HG02840 (cell line): ENCODE data around the gene CPNE5.

ENCODE experiments used
- ATAC-seq: cut with Tn5 transposase; IDR thresholded peaks from one replicate; pipeline ENCODE4 v1.9.1; 2021; ENCODE audit warnings: mild to moderate bottlenecking, moderate library complexity, moderate number of reproducible peaks; ENCODE audit not compliant: unreplicated experiment, low FRiP score

Gene CPNE5

DNA sequence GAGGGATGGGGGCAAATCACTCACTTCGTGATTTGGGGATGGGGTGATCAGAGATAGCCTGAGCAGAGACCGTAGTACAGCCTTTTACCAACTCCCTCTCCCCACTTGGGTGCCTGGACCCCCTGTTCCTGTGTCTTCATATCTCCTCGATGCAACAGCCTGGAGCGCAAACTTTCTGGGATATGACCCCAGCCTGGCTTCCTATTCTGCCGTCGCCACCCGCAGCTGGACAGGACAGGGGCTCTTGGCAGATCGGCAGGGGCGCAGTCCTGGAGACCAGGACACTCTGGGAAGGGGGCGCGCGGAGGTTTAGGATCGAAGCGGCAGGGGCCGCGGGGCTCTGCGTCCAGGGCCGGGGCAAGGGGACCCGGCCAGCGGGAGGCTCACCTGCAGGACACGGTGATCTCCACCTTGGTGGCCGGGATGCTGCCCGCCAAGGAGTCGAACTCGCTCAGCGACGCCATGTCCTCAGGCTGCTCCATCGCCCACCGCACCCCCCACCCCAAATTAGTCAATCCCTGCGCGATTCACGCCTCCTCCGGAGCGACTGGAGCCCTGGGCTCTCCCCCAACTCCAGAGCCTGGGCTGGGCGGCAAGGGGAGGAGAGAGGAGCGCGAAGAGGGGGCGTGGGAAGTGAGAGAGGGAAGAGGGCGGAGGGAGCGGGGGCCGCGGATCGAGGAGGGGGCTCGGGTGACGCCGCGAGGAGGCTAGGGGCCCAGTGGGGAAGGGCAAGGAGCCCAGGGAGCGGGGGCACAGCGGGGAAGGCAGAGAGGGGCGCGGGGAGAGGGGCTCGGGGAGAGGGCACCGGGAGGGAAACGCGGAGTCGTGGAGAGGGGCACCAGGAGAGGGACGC, at the start of gene CPNE5:
Gene CPNE5 (minus strand): TSS at position 549 of the 853 bp plus-strand sequence. CDS start 67 bp downstream, at position 482.
- no peak for ATAC-seq

DNA sequence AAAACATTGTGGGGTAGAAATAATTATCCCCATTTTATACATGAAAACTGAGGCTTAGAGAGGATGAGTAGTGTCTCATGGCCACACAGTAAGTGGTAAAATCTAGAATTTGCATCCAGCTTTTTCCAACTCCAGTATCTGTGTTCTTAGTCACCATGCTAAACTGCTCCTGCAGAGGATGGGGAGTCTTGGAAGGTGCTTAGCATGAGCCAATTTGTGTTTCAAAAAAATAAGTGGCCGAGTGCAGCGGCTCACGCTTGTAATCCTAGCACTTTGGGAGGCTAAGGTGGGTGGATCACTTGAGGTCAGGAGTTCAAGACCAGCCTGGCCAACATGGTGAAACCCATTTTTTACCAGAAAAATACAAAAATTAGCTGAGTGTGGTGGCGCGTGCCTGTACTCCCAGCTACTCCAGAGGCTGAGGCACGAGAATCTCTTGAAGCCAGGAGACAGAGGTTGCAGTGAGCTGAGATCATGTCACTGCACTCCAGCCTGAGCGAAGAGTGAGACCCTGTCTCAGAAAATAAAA, 48.9 kb upstream of the CPNE5 start:
- no peak for ATAC-seq

DNA sequence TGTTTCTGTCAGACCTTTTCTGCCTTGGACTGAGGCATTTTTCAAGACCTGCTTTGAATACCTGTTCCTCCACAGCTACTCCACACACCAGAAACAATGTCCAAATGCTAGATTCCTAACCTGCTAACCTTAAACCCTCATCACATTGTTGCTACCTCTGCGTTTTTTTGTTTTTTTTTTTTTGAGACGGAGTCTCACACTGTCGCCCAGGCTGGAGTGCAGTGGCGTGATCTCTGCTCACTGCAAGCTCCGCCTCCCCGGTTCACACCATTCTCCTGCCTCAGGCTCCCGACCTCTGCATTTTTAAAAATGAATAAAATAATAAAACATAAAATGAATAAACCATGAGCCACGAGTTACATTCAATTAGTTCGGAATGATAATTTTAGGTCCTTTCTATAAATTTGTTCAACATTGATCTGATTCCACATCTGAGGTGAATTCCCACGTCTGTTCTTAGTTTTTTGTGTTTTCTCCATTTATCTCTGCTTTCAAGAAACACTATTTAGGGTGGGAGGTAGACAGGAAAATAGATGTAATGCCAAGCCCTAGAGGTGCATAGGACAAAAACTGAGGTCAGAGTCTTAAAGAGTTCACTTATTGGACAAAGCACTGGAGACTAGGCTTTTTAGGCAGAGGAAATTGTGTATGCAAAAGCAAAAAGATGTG, 47.8 kb upstream of the CPNE5 start:
- no peak for ATAC-seq

DNA sequence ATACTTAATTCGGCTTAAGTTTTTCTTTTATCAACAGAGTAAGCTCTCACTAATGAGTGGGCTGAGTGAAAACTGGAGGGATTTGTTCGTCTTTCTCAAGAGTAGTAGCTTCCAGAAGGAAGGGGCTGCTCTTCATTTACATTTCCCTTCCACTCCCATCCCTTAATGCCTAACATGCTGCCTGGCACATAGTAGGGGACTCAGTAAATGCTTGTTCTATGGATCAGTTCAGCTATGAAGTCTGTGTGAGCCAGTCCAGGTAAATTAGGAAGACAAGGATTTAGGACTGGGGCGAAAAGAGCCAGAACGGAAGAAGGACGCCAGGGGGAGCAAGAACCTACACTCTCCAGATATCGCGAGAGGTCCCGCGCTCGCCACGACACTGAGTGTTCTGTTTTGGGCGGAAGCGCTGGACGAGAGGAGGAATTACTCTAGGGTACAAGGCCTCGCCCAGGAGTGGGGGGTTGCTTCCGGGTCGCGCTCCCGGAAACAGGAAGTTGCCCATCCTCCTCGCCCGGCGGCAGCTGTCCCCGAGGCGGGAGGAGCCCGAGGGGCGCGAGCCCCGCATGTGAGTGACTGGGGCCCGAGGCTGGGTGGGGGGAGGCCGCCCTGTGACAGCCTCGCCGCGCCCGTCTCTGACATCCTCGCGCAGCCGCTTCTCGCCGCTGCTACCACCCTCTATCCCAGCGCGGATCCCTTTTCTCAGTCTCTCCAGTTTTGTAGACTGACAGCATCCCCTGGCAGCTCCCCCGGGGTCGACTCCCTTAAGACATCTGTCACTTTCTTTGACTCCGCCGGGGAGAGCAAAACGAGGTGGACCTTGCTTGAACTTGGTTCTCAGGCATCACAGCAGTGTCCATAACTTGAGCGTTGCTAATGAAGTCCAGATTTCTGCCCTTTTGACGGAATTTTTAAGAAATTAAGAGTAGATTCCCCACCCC, 46.5 kb upstream of the CPNE5 start, which contains the start of gene C6orf89:
Gene C6orf89 (plus strand): TSS at position 492 of the 941 bp plus-strand sequence. CDS start 13,493 bp downstream, outside the sequence.
- ATAC-seq, result peak; percentile 98

DNA sequence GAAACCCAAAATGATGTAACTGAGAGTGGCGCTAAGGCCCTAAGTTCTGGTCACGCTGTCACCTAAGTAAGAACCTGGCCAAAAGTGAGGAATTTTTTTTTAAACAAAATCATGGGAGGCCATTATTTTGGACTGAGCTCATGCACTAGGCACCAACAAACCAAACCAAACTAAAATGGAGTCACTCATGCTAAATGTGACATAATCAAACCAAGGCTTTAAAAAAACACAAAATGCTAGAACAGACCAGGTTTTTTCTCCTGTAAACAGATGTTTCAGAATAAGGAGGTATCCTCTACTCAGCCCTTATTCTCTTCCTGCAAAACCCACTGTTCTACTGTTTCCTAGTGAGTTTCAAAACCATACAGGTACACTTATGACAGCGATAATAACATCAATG, 45.4 kb upstream of the CPNE5 start:
- no peak for ATAC-seq

DNA sequence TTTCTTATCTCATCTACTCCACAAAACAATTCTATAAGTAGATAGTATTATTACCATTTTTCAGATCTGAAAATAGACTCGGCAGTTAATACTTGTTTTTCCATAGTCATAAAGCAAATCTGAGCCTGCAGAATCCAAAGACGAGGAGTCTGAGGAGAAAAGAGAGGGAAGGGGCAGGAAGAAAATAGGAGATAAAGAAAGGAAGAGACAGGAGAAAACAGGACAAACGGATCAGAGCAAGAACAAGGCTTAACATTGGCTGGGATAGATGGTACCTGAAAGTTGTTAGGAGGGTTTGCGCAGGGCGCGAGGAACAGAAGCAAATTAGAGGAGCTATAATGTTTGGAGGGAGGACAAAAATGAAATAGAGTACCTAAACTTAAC, 36.0 kb upstream of the CPNE5 start:
- no peak for ATAC-seq

DNA sequence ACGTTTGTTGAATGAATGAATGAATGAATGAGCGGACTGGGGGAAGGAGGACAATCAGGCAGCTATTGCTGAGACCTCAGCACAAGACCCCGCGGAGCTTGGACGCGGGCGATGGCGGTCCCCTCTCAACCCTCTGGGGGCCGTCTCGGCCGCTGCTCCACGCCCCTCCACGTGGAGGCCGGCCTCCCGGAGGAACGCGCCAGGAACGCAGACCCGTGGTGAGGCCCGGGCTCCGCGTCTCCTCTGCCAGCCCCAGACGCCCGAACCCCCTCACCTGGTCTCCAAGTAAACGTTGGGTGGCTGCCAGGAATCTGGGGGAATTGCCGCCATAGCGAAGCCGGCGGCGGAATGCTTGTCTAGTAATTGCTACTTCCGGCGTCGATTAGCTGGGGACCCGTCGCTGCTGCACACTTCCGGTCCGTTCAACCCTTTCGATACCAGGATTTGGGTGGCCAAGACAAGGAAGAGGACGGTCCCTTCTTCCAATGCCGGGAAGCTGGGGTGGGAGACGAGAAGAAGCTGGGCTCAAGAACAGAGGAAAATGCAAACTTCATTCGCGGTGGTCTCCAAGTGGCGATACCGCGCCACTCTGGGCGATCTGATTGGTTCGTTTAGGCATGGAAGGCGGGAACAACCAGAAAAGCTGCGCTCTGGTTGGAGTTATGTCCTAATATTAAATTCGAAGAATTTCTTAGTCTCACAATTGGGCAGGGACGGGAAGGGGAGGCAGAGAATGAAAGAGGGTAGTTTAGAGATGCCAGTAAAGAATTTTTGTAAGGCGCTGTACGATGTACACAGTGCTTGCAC, 35.4 kb upstream of the CPNE5 start, which contains the start of gene PPIL1:
Gene PPIL1 (minus strand): TSS at position 361 of the 807 bp plus-strand sequence. CDS start 31 bp downstream, at position 330.
- peak; percentile 69 for ATAC-seq

DNA sequence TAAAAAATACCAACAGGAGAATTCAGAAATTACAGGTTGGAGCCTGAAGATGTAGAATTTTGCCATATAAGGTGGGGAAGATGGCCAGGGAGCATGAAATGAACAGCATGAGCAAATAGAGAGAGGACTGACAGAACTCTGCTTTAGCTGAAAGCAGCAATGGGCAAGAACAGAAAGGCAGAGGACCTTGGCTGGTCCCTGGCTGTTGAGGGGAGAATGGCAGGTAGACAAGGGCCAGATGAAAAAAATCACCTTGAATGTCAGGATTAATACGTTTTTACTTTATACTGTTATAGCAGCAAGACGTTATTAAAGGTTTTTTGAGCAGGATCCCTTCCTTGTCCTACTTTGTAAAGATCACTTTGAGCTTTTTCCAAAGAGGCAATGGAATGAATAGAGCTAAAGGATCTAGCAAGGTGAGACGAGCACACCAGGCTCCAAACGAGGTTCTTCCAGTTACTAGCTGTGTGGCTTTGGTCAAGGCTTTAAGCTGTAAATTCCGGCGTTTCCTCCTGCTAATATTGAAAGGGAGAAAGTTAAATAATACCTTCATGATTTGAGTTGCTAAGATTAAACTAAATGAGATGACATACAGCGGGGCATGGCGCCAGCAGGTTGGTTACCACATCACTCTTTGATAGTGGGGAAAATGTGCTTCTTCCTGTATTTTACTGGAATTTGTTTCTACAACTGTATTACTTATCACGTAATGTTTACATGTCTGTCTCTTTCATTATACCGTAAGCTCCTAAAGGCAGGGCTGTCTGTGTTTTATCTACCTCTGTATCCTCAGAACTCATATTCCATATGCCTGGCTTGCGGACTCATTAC, 34.6 kb upstream of the CPNE5 start:
- no peak for ATAC-seq

DNA sequence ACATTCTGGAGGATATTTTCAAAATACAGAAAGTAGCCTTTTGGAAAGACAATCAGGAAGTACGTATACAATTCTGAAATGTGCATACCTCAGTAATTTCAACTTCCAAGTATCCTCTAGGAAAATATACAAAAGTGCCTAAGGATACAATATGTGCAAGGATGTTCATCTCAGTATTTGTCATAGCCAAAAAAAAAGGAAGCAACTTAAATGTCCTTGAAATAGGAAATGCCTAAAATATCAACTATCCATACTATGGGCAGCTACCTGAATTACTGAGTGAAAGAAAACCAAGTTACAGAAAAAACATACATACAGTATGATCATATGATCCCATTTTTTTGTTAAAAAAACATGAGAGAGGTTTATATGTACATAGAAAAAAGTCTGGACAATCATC, 33.9 kb upstream of the CPNE5 start:
- ATAC-seq, result no peak

DNA sequence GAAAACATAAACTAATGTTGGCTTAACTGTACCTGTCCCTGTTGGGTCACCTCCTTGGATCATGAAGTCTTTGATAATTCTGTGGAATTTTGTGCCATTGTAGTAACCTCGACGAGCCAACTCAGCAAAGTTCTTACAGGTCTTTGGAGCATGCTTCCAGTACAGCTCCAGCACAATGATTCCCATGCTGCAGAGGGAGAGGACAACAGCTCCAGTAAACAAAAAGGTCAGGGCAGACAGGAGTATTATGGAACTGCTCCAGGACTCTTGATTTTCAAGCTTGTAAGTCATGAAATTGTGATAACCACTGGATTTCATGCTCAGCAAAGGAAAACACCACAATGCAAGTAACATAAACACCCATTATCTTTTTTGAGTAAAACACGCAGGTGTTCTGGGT, 32.4 kb upstream of the CPNE5 start:
- ATAC-seq, result no peak

DNA sequence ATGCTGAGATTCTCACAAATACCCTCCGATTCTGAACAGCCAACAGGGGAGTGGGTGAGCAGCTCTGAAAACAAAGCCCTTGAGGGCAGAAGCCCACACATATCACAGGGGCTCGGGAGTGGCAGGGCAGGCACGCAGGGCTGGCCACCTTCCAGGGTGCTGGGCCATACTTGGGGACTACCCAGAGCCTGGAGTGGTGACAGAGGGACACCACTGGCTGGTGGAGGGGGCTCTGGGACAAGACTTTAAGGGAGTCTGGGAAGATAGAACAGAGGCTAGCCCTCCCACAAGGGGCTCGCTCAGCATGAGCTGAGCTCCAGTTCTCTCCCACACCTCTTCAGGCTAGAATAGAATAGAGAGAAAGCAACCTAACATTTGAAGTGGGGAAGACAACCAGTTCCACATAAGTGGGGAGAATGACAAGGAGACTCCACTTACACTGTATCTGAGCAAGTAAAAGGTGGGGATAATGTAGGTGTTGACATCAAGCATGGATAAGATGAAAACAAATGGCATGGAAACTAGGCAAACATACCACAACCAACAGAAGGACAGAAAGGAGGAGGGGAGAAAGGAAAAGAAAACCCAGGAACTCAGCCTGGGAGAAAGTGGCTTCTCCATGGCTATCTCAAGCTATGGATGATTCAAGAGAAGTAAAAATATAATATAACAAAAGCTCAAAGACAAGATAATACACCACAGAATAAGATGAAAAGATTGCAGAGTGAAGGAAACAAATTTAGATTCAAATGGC, 28.4 kb upstream of the CPNE5 start:
- no peak for ATAC-seq

DNA sequence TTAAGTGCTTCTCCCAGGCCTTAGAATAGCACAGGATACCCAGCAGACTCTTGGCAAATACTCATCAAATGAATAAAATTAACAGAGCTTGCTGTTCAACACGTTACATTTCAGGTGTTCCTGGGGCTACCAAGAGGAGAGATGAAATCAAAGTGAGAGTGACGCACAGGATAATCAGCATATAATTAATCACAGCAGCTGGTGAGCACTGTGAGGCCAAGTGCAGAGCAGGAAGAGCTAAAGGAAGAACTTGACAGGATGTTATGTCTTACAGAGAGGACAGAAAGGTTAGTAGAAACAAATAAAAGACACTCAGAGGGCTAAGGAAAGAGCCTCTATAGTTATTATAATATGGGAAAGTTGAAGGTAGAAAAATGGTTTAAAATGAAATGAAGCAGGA, 26.6 kb upstream of the CPNE5 start:
- no peak for ATAC-seq

DNA sequence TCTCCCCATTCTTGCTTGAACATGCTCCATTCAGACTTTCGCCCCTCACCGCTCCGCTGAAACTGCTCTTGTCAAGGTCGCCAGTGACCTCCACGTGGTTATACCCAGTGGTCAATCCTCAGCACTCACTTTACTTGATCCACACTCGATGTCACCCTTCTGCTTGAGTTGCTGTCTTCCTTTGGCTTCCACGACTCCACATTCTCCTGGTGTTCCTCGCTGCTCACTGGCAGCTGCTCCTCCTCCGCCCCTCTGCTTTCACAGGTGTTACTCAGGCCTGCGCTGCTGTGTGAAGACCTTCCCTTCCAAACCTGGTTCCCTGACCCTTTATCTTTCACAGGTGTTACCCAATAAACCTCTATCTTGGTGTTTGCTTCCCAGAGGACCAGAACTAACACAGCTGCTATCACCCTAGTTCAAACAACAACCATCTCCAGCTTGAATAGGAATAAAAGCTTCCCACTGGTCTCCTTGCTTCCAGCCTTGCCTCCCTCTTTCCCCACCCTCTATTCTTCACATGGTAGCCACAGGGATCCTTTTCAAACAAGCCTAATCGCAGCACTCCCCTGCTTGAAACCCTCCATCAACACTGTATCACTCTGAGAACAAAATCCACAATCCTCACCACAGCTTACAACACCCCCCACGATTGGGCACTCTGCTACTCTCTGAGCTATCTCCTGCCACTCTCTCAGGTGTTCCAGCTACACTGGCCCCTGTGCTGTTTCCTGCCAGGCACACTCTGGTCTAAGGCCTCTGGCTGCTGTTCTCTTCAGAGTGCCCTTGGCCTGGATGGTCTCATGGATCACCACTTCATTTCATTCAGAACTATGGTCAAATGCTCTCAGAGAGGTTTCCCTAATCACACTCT, 24.7 kb upstream of the CPNE5 start:
- ATAC-seq, result no peak

DNA sequence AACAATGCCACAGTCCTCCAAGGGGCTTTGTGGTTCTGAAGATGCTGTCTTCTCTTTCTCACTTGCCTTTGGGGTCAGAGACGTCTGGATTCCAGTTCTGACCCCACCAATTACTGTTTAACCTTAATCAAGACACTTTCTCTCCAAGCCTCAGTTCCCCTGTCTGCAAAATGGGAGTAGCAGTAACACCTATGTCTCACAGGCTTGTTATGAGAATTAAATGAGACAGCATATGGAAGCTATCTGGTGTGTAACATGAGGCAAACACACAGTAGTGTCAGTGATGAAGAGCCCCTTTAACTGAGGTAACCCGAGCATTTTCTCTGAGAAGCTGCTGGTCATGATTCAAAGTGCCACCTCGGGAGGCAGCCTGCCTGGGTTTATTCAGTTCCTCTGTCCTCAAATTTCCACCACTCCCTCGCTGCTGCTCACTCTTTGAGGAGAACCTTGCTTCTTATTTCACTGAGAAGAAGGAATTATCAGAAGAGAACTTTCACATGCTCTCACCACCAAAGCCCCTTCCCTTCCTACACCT, 23.7 kb upstream of the CPNE5 start:
- no peak for ATAC-seq

DNA sequence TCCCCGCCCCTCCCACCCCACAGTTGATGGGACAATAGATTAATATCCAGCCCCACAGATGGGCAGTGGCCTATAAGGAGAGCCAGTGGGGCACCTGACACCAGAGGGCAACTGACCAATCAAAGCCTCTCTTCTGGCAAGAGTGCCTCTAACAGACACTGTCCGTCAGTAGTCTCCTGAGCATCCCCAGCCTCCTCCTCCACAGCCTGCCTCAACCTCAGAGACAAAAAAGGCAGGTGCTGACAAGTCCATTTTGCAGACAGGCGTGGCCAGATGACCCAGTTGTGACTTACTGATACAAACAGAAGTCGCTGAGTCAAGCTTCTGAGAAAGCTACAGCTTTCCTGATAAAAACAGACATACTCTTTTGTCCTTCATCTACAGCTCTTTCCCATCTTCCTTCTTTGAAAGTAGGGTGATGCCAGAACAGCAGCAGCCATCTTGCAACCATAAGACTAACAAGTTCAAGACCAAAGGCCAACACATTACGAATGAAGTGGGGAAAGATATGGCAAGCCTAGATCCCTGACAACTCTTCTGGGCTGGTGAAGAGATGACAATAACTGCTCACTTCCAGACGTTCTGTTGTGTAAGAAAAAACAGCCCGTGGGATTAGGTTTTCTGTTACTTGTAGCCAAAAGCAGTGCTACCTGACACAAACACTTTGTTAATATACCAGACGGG, 23.1 kb upstream of the CPNE5 start:
- no peak for ATAC-seq

DNA sequence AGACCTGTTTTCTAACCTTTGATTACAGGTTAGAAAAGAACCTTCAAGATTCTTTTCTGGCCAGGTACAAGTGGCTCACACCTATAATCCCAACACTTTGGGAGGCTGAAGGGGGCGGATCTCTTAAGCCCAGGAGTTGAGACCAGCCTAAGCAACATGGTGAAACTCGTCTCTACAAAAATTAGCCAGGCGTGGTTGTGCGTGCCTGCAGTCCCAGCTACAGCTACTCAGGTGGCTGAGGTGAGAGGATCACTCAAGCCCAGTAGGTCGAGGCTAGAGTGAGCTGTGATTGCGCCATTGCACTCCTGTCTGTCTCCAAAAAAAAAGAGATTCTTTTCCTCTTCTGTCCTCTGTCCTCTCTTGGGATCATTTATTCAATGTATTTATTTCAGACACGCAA, 20.9 kb upstream of the CPNE5 start:
- ATAC-seq, result no peak
